ENCODE data around the gene HES4.

The HES4 gene

GRCh38 chr1:969260-969855 lies 30.5 kb downstream of the HES4 start:
- Histone ChIP-seq H3K4me1 (ENCODE audit: insufficient read depth, low read length, severe bottlenecking) (peaks cover 14% of the 10 kb centered on the region), H3K9me2 (ENCODE audit: low read depth, low read length) (no peaks in the 10 kb centered on the region), H3K79me2 (ENCODE audit: insufficient read depth, low read length) (no peaks in the 10 kb centered on the region), H3K36me3 (ENCODE audit: insufficient read depth, low read length) (no peaks in the 10 kb centered on the region; the same call in 1 of the 2 replicates), H3K9me3 (ENCODE audit: low read length) (no peaks in the 10 kb centered on the region), H2AFZ (ENCODE audit: low read length) (no peak overlapping the region), H3F3A (ENCODE audit: insufficient read depth, low read length) (no peaks in the 10 kb centered on the region), H4K20me1 (ENCODE audit: insufficient read depth, low read length) (no peaks in the 10 kb centered on the region), H3K4me2 (ENCODE audit: low read length) (no peak overlapping the region), H3K4me3 (ENCODE audit: low read depth, low read length, poor library complexity, severe bottlenecking) (no peak overlapping the region), H3K27ac (ENCODE audit: low read depth, low read length, poor library complexity, severe bottlenecking) (no peak overlapping the region), H3K27me3 (ENCODE audit: insufficient read depth, low read length) (no peaks in the 10 kb centered on the region; the same call in 1 of the 2 replicates), H3K9ac (ENCODE audit: low read length) (no peak overlapping the region)
- TF ChIP-seq, protein P1, sequence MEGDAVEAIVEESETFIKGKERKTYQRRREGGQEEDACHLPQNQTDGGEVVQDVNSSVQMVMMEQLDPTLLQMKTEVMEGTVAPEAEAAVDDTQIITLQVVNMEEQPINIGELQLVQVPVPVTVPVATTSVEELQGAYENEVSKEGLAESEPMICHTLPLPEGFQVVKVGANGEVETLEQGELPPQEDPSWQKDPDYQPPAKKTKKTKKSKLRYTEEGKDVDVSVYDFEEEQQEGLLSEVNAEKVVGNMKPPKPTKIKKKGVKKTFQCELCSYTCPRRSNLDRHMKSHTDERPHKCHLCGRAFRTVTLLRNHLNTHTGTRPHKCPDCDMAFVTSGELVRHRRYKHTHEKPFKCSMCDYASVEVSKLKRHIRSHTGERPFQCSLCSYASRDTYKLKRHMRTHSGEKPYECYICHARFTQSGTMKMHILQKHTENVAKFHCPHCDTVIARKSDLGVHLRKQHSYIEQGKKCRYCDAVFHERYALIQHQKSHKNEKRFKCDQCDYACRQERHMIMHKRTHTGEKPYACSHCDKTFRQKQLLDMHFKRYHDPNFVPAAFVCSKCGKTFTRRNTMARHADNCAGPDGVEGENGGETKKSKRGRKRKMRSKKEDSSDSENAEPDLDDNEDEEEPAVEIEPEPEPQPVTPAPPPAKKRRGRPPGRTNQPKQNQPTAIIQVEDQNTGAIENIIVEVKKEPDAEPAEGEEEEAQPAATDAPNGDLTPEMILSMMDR (IDR thresholded peaks at IDR 0.05; ENCODE audit: low read length), result no peak
- no peak for TF ChIP-seq EZH2 (IDR thresholded peaks at IDR 0.05; ENCODE audit: borderline replicate concordance, low read length)

- no peak overlapping the region for H3K4me2 ChIP-seq (ENCODE audit: low read length)
- H3K36me3 ChIP-seq (ENCODE audit: insufficient read depth, low read length), result no peaks in the 10 kb centered on the region; the same call in 1 of the 2 replicates
- no peak overlapping the region for H3K9ac ChIP-seq (ENCODE audit: low read length)
- H3K9me3 ChIP-seq (ENCODE audit: low read length), result no peaks in the 10 kb centered on the region
- H3F3A ChIP-seq (ENCODE audit: insufficient read depth, low read length), result no peaks in the 10 kb centered on the region
- TF ChIP-seq EZH2 (IDR thresholded peaks at IDR 0.05; ENCODE audit: borderline replicate concordance, low read length), result no peak
- TF ChIP-seq, protein P1 (IDR thresholded peaks at IDR 0.05; ENCODE audit: low read length), result no peak
- H2AFZ ChIP-seq (ENCODE audit: low read length), result no peak overlapping the region
- H3K79me2 ChIP-seq (ENCODE audit: insufficient read depth, low read length), result no peaks in the 10 kb centered on the region
- H3K27ac ChIP-seq (ENCODE audit: low read depth, low read length, poor library complexity, severe bottlenecking), result no peak overlapping the region
- no peaks in the 10 kb centered on the region for H3K9me2 ChIP-seq (ENCODE audit: low read depth, low read length)
- no peaks in the 10 kb centered on the region; the same call in 1 of the 2 replicates for H3K27me3 ChIP-seq (ENCODE audit: insufficient read depth, low read length)
- H3K4me1 ChIP-seq (ENCODE audit: insufficient read depth, low read length, severe bottlenecking), result peaks cover 14% of the 10 kb centered on the region
- no peak overlapping the region for H3K4me3 ChIP-seq (ENCODE audit: low read depth, low read length, poor library complexity, severe bottlenecking)
- no peaks in the 10 kb centered on the region for H4K20me1 ChIP-seq (ENCODE audit: insufficient read depth, low read length)
Measured at GRCh38 chr1:967466-968343, 32.2 kb downstream of the HES4 start.

DNA sequence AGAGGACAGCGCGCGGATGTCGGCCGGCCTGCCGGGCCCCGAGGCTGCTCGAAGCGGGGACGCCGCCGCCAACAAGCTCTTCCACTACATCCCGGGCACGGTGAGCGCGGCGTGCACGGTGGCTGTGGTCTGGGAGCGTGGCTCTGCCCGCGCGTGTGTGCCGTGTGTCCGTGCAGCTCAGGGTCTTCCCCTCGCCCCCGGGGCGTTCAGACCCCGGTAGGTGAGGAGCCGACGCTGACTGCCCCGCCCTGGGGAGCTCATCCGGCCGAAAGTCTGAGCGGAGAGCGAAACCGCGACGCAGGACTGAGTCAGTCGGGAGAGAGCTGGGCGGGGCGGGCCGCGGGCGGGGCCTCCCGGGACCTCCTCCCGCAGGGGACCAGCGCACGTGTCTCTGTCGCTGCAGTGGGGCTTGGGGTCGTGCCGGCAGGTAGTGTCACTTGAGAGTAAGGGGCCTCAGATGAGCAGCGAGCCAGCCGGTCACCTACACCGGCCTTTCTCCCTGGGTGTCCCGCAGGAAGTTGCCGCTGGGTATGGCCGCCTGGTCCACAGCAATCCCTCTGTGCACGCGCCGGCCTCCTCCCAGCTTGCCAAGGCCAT lies 33.1 kb downstream of the HES4 start:
- no peaks in the 10 kb centered on the region for H4K20me1 ChIP-seq (ENCODE audit: insufficient read depth, low read length)
- no peaks in the 10 kb centered on the region; the same call in 1 of the 2 replicates for H3K27me3 ChIP-seq (ENCODE audit: insufficient read depth, low read length)
- no peaks in the 10 kb centered on the region for H3K9me2 ChIP-seq (ENCODE audit: low read depth, low read length)
- H3K79me2 ChIP-seq (ENCODE audit: insufficient read depth, low read length), result no peaks in the 10 kb centered on the region
- no peak overlapping the region for H2AFZ ChIP-seq (ENCODE audit: low read length)
- H3K9me3 ChIP-seq (ENCODE audit: low read length), result no peaks in the 10 kb centered on the region
- no peak overlapping the region for H3K27ac ChIP-seq (ENCODE audit: low read depth, low read length, poor library complexity, severe bottlenecking)
- TF ChIP-seq EZH2 (IDR thresholded peaks at IDR 0.05; ENCODE audit: borderline replicate concordance, low read length), result no peak
- TF ChIP-seq, protein P1 (IDR thresholded peaks at IDR 0.05; ENCODE audit: low read length), result no peak
- peak overlapping the region; percentile 57 for H3K4me3 ChIP-seq (ENCODE audit: low read depth, low read length, poor library complexity, severe bottlenecking)
- H3K9ac ChIP-seq (ENCODE audit: low read length), result peak overlapping the region; percentile 33; the same call in 1 of the 2 replicates
- peak overlapping the region; percentile 76 for H3K4me2 ChIP-seq (ENCODE audit: low read length)
- H3K36me3 ChIP-seq (ENCODE audit: insufficient read depth, low read length), result no peaks in the 10 kb centered on the region; the same call in 1 of the 2 replicates
- no peaks in the 10 kb centered on the region for H3F3A ChIP-seq (ENCODE audit: insufficient read depth, low read length)
- H3K4me1 ChIP-seq (ENCODE audit: insufficient read depth, low read length, severe bottlenecking), result peaks cover 14% of the 10 kb centered on the region

Measured in OCI-LY1 (cell line).